Stimulated activated CD4-positive, alpha-beta T cell treated with anti-CD3 and anti-CD28 coated beads, TNF-alpha, amount 100 ng/mL, for 24 hours (primary cell): Measurements from ENCODE around the gene EIF6.

Experiments
- DNase-seq, 3 experiments: peaks; one replicate each; pipeline ENCODE4 v3.0.0-alpha.2; 2020; ENCODE audit warnings: low read depth in 3 of 3

Gene EIF6

GRCh38 chr20:35312318-35312717 lies 27.7 kb upstream of the EIF6 start:
- DNase-seq = no peak

DNA sequence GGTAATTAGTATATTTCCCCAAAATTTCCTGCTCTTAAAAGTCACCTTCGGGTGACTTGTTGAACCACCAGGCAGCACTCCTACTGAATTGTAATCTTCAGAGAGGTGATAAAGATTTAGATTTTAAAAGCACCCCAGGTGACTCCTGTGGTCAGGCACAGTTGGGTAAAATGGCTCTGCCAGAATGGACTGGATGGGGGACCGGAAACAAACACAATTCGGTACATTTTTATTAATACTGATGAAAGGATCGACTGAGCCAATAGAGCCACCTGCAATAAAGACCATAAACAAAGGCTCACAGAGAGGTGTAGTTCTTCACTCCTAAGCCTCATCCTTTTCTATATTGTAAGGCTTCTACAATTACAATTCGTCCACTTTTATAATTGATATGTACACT lies 27.2 kb upstream of the EIF6 start:
- no peak for DNase-seq

- peak; percentile 34 to 76 (median 56) for DNase-seq
Measured at GRCh38 chr20:35311409-35311808, 26.8 kb upstream of the EIF6 start.

DNA sequence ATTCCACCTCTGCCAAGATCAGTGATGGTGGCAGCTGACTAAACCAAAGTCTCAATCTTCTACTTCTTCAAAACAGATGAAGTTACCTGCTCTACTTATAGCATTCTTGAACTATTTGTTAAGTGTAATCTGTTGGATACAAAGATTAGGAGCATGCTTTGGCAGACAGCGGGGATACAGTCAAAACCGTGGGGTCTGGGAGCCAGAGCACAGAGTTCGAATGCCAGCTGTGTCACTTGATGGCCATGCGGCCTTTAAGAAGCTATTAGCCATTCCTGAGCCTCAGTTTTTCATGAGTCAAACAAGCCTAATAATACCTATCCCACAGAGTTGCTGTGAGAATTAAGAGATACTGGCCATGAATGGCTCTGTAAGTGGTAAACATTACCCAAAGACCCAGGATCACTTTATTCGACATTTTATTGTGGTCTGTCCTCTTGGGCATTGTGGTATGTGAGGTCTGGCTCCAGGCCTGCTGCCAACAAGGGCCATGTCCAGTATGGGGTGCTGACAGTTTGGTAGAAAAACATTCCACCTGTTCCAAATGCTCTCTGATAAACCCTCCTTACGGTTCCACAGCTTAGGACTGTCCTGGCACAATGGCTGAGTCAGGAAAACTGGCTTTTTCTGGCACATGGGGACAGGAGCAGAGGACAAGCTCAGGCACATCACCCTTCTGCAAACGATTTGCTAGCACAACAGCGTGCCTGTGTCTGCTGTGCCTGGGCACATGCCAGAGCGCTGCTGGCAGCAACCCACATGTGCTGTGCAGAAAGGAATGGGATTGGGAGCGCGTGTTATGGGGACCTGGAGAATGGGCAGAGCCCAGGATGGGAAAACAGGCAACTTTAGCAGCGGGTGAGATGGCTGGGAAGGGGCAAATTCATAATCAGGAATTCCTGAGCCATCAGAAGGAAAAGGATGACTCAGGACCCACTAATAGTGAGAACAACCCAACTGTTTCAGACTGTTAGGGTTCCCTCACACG lies 23.4 kb upstream of the EIF6 start:
- no peak for DNase-seq

GRCh38 chr20:35306931-35307517 lies 22.5 kb upstream of the EIF6 start:
- no peak for DNase-seq

DNA sequence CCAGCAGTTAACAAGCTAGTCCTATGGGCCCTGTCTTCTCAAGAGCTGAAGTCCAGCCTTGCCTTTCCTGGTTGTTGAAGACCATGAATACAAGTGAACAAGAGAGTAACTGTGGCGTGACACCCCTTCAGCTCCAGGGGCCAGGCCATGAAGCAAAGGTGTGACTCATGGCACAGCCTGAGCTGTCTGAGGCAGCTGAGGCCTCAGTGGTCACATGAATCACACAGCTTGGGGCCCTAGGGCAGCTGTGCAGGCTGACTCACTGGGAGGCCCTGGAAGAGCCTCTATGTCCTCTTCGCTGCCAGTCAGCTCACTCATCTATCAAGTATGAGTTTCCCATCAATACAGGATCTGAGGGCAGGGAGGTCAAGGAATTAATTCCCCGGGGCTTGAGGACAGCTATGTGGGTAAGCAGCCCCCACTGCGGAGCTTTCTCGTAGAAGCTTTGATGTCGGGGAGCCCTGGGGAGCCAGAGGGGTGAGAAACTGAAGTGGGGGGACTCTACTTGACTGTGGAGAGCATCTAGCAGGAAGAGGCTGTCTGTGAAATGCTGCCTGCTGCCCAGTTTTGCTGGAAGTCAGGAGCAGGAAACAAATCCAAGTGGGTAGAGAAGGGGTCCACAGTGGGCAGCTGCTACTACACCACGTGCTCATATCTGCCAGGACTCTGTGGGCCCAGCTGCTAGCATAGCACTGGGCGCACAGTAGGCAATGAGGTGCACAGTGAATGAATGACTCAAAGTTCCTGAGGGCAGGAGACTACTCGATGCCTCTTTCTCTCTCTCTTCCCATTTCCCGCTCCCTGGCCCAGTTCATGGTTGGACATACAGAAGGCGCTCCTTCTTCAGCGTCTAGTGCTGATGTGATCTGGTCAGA lies 21.3 kb upstream of the EIF6 start:
- DNase-seq = peak; percentile 61 to 85 (median 64)

GRCh38 chr20:35304956-35305355 lies 20.4 kb upstream of the EIF6 start:
- no peak for DNase-seq

DNA sequence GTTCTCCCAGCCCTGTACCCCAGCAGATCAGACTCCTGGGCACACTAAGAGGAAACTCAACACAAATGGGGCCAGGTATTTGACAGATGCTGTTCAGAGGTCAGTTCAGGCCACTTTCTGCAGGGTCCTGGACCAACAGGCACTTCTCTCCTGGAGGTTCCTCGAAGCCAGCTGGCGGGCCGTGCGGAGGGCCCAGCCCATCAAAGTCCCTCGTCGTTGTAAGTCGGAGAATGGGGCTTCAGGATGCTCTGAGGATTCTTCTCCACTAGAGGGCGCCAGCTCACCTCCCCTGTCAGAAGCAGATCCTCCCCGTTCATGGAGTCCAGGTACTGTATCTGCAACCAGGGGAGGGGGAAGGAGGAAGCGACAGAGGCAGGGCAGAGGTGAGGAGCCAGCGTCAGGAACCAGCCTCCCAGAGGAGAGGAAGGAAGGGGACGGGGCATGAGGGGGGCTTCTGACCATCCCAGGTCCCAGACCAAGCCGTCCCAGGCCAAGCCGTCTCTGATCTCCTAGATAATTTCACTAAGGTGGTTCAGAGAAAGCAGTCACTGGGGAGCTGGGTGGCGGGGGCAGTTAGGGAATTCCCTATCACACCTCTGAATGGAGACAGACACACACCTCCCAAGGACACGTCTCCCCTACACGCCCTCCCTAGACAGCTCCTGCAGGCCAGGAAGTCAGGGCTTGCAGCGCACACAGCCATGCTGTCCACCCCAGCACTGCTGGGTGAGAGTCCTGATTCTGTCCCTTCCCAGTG lies 19.3 kb upstream of the EIF6 start:
- DNase-seq = peak; percentile 67 to 82 (median 80)

GRCh38 chr20:35303382-35303734 lies 18.8 kb upstream of the EIF6 start:
- DNase-seq = no peak

- DNase-seq = no peak
Measured at GRCh38 chr20:35302421-35303335, 18.1 kb upstream of the EIF6 start.

DNA sequence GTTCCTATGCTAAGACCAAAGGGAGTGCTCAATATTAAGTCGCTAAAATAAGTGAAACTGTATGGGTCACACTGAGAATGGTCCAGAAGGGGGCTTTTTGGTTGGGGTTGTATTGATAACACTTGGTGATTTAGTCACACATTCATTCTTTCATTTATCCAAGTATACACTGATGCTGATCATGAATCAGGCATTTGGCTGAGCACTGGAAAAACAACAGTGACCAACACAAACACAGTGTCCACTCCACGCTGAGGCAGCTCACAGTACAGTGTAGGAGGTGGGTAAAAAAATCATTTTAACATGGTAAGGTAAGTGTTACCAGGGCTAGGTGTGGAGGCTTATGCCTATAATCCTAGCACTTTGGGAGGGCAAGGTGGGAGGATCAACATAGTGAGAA lies 16.9 kb upstream of the EIF6 start:
- DNase-seq = no peak

DNA sequence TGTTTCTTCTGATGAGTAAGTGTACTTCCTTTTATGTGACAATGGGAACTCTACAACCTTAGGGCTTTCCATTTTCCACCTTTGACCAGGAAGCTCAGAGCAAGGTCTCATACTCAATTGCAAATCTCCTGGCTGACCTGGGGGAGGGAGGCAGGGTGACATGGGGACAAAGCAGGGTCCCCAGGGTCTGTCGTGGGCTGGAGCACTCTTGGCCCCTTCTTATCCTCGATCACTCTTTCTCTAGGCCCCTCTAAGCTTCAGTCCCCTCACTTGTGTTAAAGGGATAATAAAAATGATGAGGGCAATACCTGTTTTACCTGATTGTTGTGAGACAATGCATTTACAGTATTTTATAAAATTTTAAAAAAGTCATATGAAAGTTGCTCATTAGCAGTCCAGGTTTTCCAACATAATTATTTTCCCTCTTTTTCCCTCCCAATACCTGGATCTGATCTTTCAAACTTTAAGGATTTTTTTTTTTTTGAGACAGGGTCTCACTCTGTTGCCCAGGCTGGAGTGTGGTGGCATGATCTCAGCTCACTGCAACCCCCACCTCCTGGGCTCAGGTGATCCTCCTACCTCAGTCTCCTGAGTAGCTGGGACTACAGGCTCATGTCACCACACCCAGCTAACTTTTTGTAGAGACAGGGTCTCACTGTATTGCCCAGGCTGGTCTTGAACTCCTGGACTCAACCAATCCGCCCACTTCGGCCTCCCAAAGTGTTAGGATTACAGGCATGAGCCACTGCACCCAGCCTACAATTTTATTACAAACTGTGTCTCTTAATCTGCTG lies 16.1 kb upstream of the EIF6 start:
- no peak for DNase-seq

- DNase-seq = no peak
Measured at GRCh38 chr20:35299780-35300179, 15.2 kb upstream of the EIF6 start.

DNA sequence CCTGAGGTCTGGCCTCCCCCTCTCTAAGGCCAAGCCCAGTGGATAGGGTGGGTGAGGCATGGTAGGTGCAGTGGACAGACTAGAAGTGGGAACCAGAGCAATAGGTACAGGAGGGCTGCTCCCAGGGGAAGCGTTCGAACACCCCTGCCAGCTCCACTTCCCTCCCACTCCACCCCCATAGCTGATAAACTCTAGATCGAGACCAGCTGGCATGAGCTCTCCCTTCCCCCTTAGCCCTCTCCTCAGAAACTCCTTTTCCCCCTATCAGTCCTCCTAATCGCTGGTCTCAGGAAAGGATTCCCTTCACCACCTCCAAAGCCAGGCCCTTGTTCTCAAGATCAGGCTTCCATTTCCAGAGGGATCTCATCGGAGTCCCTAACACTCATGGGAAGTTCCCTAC lies 13.7 kb upstream of the EIF6 start:
- DNase-seq = no peak

DNA sequence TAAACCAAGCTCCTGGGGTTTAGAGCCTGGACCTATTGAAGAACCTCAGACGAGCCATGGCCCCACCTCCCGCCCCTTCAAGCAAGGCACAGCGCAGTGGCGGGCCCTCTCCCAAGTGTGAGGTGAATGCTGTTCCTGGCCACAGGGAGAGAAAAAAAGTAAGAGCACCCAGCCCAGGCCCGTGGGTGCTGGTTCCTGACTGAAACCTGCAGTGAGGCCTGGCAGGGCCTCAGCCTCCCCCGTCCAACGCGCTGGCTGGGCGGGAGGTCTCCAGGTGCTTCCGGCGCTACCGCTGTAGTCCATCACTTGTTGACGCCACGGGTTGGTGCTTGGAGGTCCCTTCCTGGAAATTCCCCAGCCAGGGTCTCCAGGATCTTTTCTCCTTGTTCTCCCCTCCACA lies 13.2 kb upstream of the EIF6 start:
- DNase-seq = no peak

GRCh38 chr20:35297155-35297554 lies 12.6 kb upstream of the EIF6 start:
- no peak for DNase-seq

- DNase-seq = no peak
Measured at GRCh38 chr20:35296101-35296554, 11.6 kb upstream of the EIF6 start.

DNA sequence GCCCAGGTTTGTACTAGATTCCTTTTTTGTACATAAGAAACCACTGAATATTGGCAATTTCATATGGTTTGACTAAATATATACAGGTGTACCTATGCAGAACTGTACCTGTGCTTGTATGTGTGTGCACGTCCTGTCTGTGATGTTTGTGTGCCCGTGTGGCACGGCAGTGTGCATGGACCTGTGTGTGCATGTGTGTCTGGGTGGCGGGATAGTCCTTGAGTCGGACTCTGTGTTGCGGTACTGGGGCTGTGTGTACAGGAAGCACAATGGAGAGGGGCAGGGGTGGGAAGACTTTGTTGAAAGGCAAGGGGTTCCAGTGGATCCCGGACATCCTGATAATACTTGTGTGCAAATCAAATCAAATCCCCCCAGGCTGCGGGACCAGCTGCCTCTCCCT lies 11.1 kb upstream of the EIF6 start:
- DNase-seq = no peak

GRCh38 chr20:35295058-35295457 lies 10.5 kb upstream of the EIF6 start:
- DNase-seq = no peak

DNA sequence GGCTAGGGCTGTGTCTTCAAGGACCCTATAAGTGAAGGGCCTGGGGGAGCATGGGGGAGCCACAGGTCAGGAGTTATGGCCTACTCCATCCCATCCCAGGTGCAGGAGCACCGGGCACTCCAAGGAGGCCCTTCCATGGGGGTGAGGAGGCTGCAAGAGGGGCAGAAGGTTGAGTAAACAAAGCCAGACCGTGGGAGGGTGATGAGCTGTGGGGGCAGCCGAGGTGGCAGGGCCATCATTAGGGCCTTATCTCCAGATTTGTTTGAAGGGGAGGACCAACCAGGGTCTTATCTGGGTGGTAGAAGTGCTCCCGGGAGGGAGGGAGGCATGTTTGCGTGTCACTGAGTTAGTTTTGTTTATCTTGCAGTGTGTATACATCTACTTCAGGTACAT lies 9.7 kb upstream of the EIF6 start:
- DNase-seq = no peak
